Esophagus muscularis mucosa (tissue), 4 donors: ENCODE measurements around the gene ITLN1. TPM values are rescaled to one million over a fixed set of nuclear protein-coding genes. Genes with fewer than 3 reads are reported as not detected.

Experiments
- DNase-seq: peaks from one replicate; pipeline ENCODE4 v3.0.0-alpha.2; 2017; ENCODE audit errors: extremely low spot score
- H3K27ac ChIP-seq, 4 donors: fragments of 200-600 bp; sonication (generic); replicated peaks in 1 of 4; 1 replicate in 3 of 4; 2 replicates in 1 of 4; pipeline ENCODE4 v1.5.1; 2016 to 2019; ENCODE audit warnings: mild to moderate bottlenecking in 1 of 4
- H3K27me3 ChIP-seq, 4 donors: fragments of 200-600 bp; sonication (generic); one replicate each; pipeline versions ENCODE4 v1.5.1 to v1.6.0; 2016 to 2019
- H3K36me3 ChIP-seq, 4 donors: fragments of 200-600 bp; sonication (generic); one replicate each; pipeline ENCODE4 v1.5.1; 2016 to 2019
- H3K4me1 ChIP-seq, 4 donors: fragments of 200-600 bp; sonication (generic); one replicate each; pipeline ENCODE4 v1.5.1; 2016 to 2019
- H3K4me3 ChIP-seq, 4 donors: fragments of 200-600 bp; sonication (generic); 1 replicate in 2 of 4; 2 replicates in 2 of 4; pipeline ENCODE4 v1.5.1; 2016 to 2019; ENCODE audit warnings: mild to moderate bottlenecking in 4 of 4, moderate library complexity in 1 of 4
- H3K9me3 ChIP-seq, 4 donors: fragments of 200-600 bp; sonication (generic); 1 replicate in 3 of 4; 2 replicates in 1 of 4; pipeline ENCODE4 v1.5.1; 2016 to 2019
- EP300 ChIP-seq: sonication (generic); formaldehyde crosslinking; IDR thresholded peaks from one replicate; pipeline ENCODE4 v1.6.1; 2017; ENCODE audit warnings: antibody characterized with exemption
- POLR2A ChIP-seq: fragments of 450-650 bp; IDR thresholded peaks from one replicate; pipeline ENCODE4 v1.6.1; 2017; ENCODE audit warnings: antibody characterized with exemption, moderate library complexity, mild to moderate bottlenecking, low read depth
- POLR2AphosphoS5 ChIP-seq, 2 donors: sonication (generic); formaldehyde crosslinking; IDR thresholded peaks; one replicate each; pipeline ENCODE4 v1.6.1; 2017; ENCODE audit warnings: antibody characterized with exemption in 2 of 2
- WGBS: methylation state at CpG from one replicate; pipeline ENCODE4 v1.1.5; 2018; 5-methylcytosine and 5-hydroxymethylcytosine counted together
- intact Hi-C: fragments of 100-400 bp; cut with DNase I; formaldehyde crosslinking; loops from one replicate; pipeline ENCODE4 v1.15.1; 2023
- total RNA-seq, 4 donors: library from RNA; depleted of rRNA; stranded (reverse); fragments of >200 nt; gene quantifications; one replicate each; pipeline versions ENCODE4 v1.1.0 to v1.2.1, GENCODE V29; 2016
- TF ChIP-seq, protein P1 (sequence below), 3 experiments: fragments of 200-600 bp in 2 of 3; fragments of 450-650 bp in 1 of 3; sonication (generic) in 2 of 3; IDR thresholded peaks; one replicate each; pipeline ENCODE4 v1.5.1; 2017 to 2019; ENCODE audit warnings: antibody characterized with exemption in 3 of 3, mild to moderate bottlenecking in 2 of 3, moderate library complexity in 1 of 3

The ITLN1 gene
- total RNA-seq, 4 donors from 2014 or later = 0.66 to 2.2 TPM; not detected in 2

DNA sequence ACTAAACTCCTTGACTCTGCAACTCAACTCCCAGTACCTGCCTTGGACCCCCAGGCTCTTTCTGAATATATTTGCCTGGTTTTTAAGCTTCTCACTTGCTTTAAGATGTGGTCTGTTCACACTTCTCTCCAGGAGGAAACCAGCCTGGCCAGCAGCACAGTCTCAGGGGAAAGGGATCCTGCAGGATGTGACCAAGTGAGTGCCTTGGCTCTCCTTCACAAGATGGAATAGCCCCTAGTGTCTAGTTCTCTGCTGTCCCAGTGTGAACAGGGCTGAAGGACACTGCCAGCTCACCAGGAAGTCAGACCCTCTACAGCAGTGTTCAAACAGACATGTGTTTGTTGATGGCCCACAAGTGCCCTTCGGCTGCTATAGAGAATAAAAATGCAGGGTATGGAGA is 55.2 kb downstream of the ITLN1 start:
- no peaks in the 10 kb centered on the region for H3K9me3 ChIP-seq
- intact Hi-C loops = loop anchor here (10.0 kb wide), 1 partner anchor 285 kb away; the partner anchor contains the start of genes NIT1 and PFDN2
- no peaks in the 10 kb centered on the region for H3K4me1 ChIP-seq
- H3K27me3 ChIP-seq = peaks cover 0 to 5% (median 0%) of the 10 kb centered on the region in 4 donors
- no peak overlapping the region for H3K4me3 ChIP-seq
- TF ChIP-seq POLR2A (no peak), EP300 (no peak), POLR2AphosphoS5 (IDR thresholded peaks at IDR 0.05) (no peak)
- TF ChIP-seq, protein P1, sequence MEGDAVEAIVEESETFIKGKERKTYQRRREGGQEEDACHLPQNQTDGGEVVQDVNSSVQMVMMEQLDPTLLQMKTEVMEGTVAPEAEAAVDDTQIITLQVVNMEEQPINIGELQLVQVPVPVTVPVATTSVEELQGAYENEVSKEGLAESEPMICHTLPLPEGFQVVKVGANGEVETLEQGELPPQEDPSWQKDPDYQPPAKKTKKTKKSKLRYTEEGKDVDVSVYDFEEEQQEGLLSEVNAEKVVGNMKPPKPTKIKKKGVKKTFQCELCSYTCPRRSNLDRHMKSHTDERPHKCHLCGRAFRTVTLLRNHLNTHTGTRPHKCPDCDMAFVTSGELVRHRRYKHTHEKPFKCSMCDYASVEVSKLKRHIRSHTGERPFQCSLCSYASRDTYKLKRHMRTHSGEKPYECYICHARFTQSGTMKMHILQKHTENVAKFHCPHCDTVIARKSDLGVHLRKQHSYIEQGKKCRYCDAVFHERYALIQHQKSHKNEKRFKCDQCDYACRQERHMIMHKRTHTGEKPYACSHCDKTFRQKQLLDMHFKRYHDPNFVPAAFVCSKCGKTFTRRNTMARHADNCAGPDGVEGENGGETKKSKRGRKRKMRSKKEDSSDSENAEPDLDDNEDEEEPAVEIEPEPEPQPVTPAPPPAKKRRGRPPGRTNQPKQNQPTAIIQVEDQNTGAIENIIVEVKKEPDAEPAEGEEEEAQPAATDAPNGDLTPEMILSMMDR (IDR thresholded peaks at IDR 0.05) = no peak
- H3K36me3 ChIP-seq = no peaks in the 10 kb centered on the region
- H3K27ac ChIP-seq = no peak overlapping the region
- 86% methylated on average over 1 of the region's 1 CpG for WGBS
- DNase-seq = no peak

- TF ChIP-seq EP300 (no peak), POLR2A (no peak), POLR2AphosphoS5 (IDR thresholded peaks at IDR 0.05) (no peak)
- TF ChIP-seq, protein P1 (IDR thresholded peaks at IDR 0.05) = no peak
- DNase-seq = no peak
- Histone ChIP-seq H3K4me3 (no peak overlapping the region), H3K27ac (no peak overlapping the region), H3K27me3 (no peaks in the 10 kb centered on the region), H3K4me1 (no peaks in the 10 kb centered on the region), H3K9me3 (no peaks in the 10 kb centered on the region), H3K36me3 (no peaks in the 10 kb centered on the region)
- intact Hi-C loops = no loop called here
- WGBS = 73% methylated on average over 2 of the region's 2 CpGs
These were observed 57.6 kb downstream of the ITLN1 start for GRCh38 chr1:160827418-160827817.

- Histone ChIP-seq H3K27me3 (no peaks in the 10 kb centered on the region), H3K4me1 (no peaks in the 10 kb centered on the region), H3K27ac (no peak overlapping the region), H3K4me3 (no peak overlapping the region), H3K9me3 (no peaks in the 10 kb centered on the region), H3K36me3 (no peaks in the 10 kb centered on the region)
- intact Hi-C loops = no loop called here
- WGBS = 100% methylated on average over 1 of the region's 1 CpG
- no peak for DNase-seq
- TF ChIP-seq, protein P1 (IDR thresholded peaks at IDR 0.05) = no peak
- TF ChIP-seq POLR2A (no peak), EP300 (no peak), POLR2AphosphoS5 (IDR thresholded peaks at IDR 0.05) (no peak)
These were observed 58.4 kb downstream of the ITLN1 start for GRCh38 chr1:160826546-160826945.

Other genes starting within 250 kb of the ITLN1 start
- gene SLAMF1, start 238.1 kb downstream of the ITLN1 start, total RNA-seq = 1 to 10 TPM in 2 of 4 donors, under 1 TPM in 2; 0.57 to 5.0 (median 0.95) TPM
- 10 to 100 TPM in 1 of 4 donors, 1 to 10 TPM in 3; 1.1 to 14.6 (median 2.6) TPM for gene CD48, start 173.4 kb downstream of the ITLN1 start, total RNA-seq
- 1 to 10 TPM in 1 of 4 donors, under 1 TPM in 3; 0.06 to 1.3 (median 0.47) TPM for gene SLAMF7, start 145.9 kb downstream of the ITLN1 start, total RNA-seq
- under 1 TPM in 2 of 4 donors, not detected in 2; 0.26 to 0.66 TPM for gene LY9, start 89.0 kb downstream of the ITLN1 start, total RNA-seq
- gene CD244, start 22.3 kb downstream of the ITLN1 start, total RNA-seq = under 1 TPM in 3 of 4 donors, not detected in 1; 0.13 to 0.83 (median 0.34) TPM
- not detected for gene ITLN2, start 69.6 kb upstream of the ITLN1 start, total RNA-seq
- 10 to 100 TPM in 3 of 4 donors, 1 to 10 TPM in 1; 9.1 to 17.7 (median 14.9) TPM for gene F11R, start 136.0 kb upstream of the ITLN1 start, total RNA-seq
- gene TSTD1, start 153.8 kb upstream of the ITLN1 start, total RNA-seq = 10 to 100 TPM; 19.0 to 46.5 (median 29.4) TPM
- gene USF1, start 160.8 kb upstream of the ITLN1 start, total RNA-seq = 10 to 100 TPM; 36.5 to 54.2 (median 48.7) TPM
- gene ARHGAP30, start 184.7 kb upstream of the ITLN1 start, total RNA-seq = 10 to 100 TPM in 1 of 4 donors, 1 to 10 TPM in 3; 4.6 to 14.1 (median 6.9) TPM
- not detected for gene NECTIN4, start 204.4 kb upstream of the ITLN1 start, total RNA-seq
- gene KLHDC9, start 213.2 kb upstream of the ITLN1 start, total RNA-seq = 1 to 10 TPM; 5.1 to 8.3 (median 7.6) TPM
- gene PFDN2, start 232.9 kb upstream of the ITLN1 start, total RNA-seq = 10 to 100 TPM; 19.5 to 52.0 (median 40.5) TPM
- 10 to 100 TPM; 32.8 to 35.6 (median 34.8) TPM for gene NIT1, start 232.9 kb upstream of the ITLN1 start, total RNA-seq
- gene DEDD, start 247.5 kb upstream of the ITLN1 start, total RNA-seq = 10 to 100 TPM; 37.0 to 82.5 (median 47.7) TPM